MM.1S (cell line): ENCODE data around the gene CHRM2.

Experiments
- DNase-seq: peaks from one replicate; pipeline ENCODE4 v3.0.0-alpha.2; 2015
- H2AFZ ChIP-seq: fragments of 300-600 bp; sonication (generic); 2 replicates; pipeline ENCODE4 v1.6.0; 2016; ENCODE audit warnings: antibody characterized with exemption, low read length
- H3F3A ChIP-seq: fragments of 300-600 bp; sonication (generic); 2 replicates; pipeline ENCODE4 v1.6.1; 2016; ENCODE audit warnings: mild to moderate bottlenecking, antibody characterized with exemption, low read length, moderate library complexity, mixed read lengths; ENCODE audit not compliant: insufficient read depth
- H3K27ac ChIP-seq: fragments of 300-600 bp; sonication (generic); 2 replicates; pipeline ENCODE4 v1.5.1; 2016; ENCODE audit warnings: mild to moderate bottlenecking, low read length
- H3K27me3 ChIP-seq: fragments of 300-600 bp; sonication (generic); replicated peaks from 2 replicates; pipeline ENCODE4 v1.6.0; 2016; ENCODE audit warnings: low read length; ENCODE audit not compliant: insufficient read depth
- H3K36me3 ChIP-seq: fragments of 300-600 bp; sonication (generic); replicated peaks from 2 replicates; pipeline ENCODE4 v1.6.1; 2016; ENCODE audit warnings: mild to moderate bottlenecking, low read length, mixed read lengths; ENCODE audit not compliant: insufficient read depth
- H3K4me1 ChIP-seq: fragments of 300-600 bp; sonication (generic); 2 replicates; pipeline ENCODE4 v1.6.1; 2016; ENCODE audit warnings: low read length, mixed read lengths
- H3K4me2 ChIP-seq: fragments of 300-600 bp; sonication (generic); 2 replicates; pipeline ENCODE4 v1.6.0; 2016; ENCODE audit warnings: low read depth, low read length
- H3K4me3 ChIP-seq: fragments of 300-600 bp; sonication (generic); 2 replicates; pipeline ENCODE4 v1.5.1; 2016; ENCODE audit warnings: low read length, mixed read lengths
- H3K79me2 ChIP-seq: fragments of 300-600 bp; sonication (generic); 2 replicates; pipeline ENCODE4 v1.6.1; 2016; ENCODE audit warnings: mixed run types, low read length, mixed read lengths
- H3K9ac ChIP-seq: fragments of 300-600 bp; sonication (generic); 2 replicates; pipeline ENCODE4 v1.6.1; 2016; ENCODE audit warnings: low read length, mixed read lengths
- H3K9me2 ChIP-seq: fragments of 300-600 bp; sonication (generic); replicated peaks from 2 replicates; pipeline ENCODE4 v1.6.1; 2016; ENCODE audit warnings: mild to moderate bottlenecking, low read length, mixed read lengths; ENCODE audit not compliant: insufficient read depth
- H3K9me3 ChIP-seq: fragments of 300-600 bp; sonication (generic); replicated peaks from 2 replicates; pipeline ENCODE4 v1.6.1; 2016; ENCODE audit warnings: mild to moderate bottlenecking, low read length, mixed read lengths; ENCODE audit not compliant: insufficient read depth
- H4K20me1 ChIP-seq: fragments of 300-600 bp; sonication (generic); 2 replicates; pipeline ENCODE4 v1.6.1; 2016; ENCODE audit warnings: mild to moderate bottlenecking, low read length, moderate library complexity, mixed read lengths; ENCODE audit not compliant: insufficient read depth
- CTCF ChIP-seq: fragments of 300-600 bp; sonication (generic); IDR thresholded peaks from 2 replicates; pipeline ENCODE4 v1.5.1; 2016; ENCODE audit warnings: antibody characterized with exemption, low read length, mixed read lengths
- EZH2 ChIP-seq: fragments of 300-600 bp; sonication (generic); optimal IDR thresholded peaks from 2 replicates; pipeline ENCODE3; 2017; ENCODE audit warnings: low read depth, mild to moderate bottlenecking, antibody characterized with exemption, low read length, mixed read lengths
- EZH2phosphoT487 ChIP-seq: fragments of 300-600 bp; sonication (generic); IDR thresholded peaks from 2 replicates; pipeline ENCODE4 v1.6.1; 2018; ENCODE audit warnings: antibody characterized with exemption, low read length

CHRM2 gene

GRCh38 chr7:137005873-137006272 is 137.4 kb downstream of the CHRM2 start:
- H3K4me3 ChIP-seq: no peak overlapping the region
- H3K9me3 ChIP-seq: no peaks in the 10 kb centered on the region
- H3F3A ChIP-seq: no peaks in the 10 kb centered on the region
- H3K4me2 ChIP-seq: no peak overlapping the region
- no peaks in the 10 kb centered on the region for H4K20me1 ChIP-seq
- DNase-seq: no peak
- H3K79me2 ChIP-seq: no peaks in the 10 kb centered on the region
- no peaks in the 10 kb centered on the region; the same call in 1 of the 2 replicates for H3K9me2 ChIP-seq
- no peak overlapping the region for H3K9ac ChIP-seq
- no peaks in the 10 kb centered on the region for H3K36me3 ChIP-seq
- H3K27ac ChIP-seq: no peak overlapping the region
- H3K27me3 ChIP-seq: no peaks in the 10 kb centered on the region
- no peaks in the 10 kb centered on the region for H3K4me1 ChIP-seq
- TF ChIP-seq EZH2: no peak
- H2AFZ ChIP-seq: no peak overlapping the region

GRCh38 chr7:137006293-137006692 is 137.8 kb downstream of the CHRM2 start:
- H3K27me3 ChIP-seq: no peaks in the 10 kb centered on the region
- no peaks in the 10 kb centered on the region for H3K4me1 ChIP-seq
- H3K36me3 ChIP-seq: no peaks in the 10 kb centered on the region
- no peak overlapping the region for H2AFZ ChIP-seq
- no peak overlapping the region for H3K9ac ChIP-seq
- H3K27ac ChIP-seq: no peak overlapping the region
- H3F3A ChIP-seq: no peaks in the 10 kb centered on the region
- no peaks in the 10 kb centered on the region for H3K9me3 ChIP-seq
- H3K4me3 ChIP-seq: no peak overlapping the region
- TF ChIP-seq EZH2 (no peak), CTCF (no peak), EZH2phosphoT487 (no peak)
- no peaks in the 10 kb centered on the region; the same call in 1 of the 2 replicates for H3K9me2 ChIP-seq
- no peak for DNase-seq
- no peaks in the 10 kb centered on the region for H3K79me2 ChIP-seq
- no peak overlapping the region for H3K4me2 ChIP-seq
- H4K20me1 ChIP-seq: no peaks in the 10 kb centered on the region

- no peak for DNase-seq
- Histone ChIP-seq H3K9ac (no peak overlapping the region), H3K79me2 (no peaks in the 10 kb centered on the region), H4K20me1 (no peaks in the 10 kb centered on the region), H3K36me3 (no peaks in the 10 kb centered on the region), H3K4me1 (no peaks in the 10 kb centered on the region), H3K4me2 (no peak overlapping the region), H3K27me3 (no peaks in the 10 kb centered on the region), H3F3A (no peaks in the 10 kb centered on the region), H2AFZ (no peak overlapping the region), H3K9me2 (no peaks in the 10 kb centered on the region; the same call in 1 of the 2 replicates), H3K4me3 (no peak overlapping the region), H3K27ac (no peak overlapping the region), H3K9me3 (no peaks in the 10 kb centered on the region)
- TF ChIP-seq CTCF: no peak
- no peak for TF ChIP-seq EZH2
- TF ChIP-seq EZH2phosphoT487: no peak
These were observed 138.7 kb downstream of the CHRM2 start for GRCh38 chr7:137007001-137007694.

- Histone ChIP-seq H3F3A (no peaks in the 10 kb centered on the region), H3K9me3 (no peaks in the 10 kb centered on the region), H3K4me1 (no peaks in the 10 kb centered on the region), H3K9me2 (no peaks in the 10 kb centered on the region; the same call in 1 of the 2 replicates), H3K27ac (no peak overlapping the region), H3K4me3 (no peak overlapping the region), H3K9ac (no peak overlapping the region), H4K20me1 (no peaks in the 10 kb centered on the region), H3K79me2 (no peaks in the 10 kb centered on the region), H2AFZ (no peak overlapping the region), H3K27me3 (no peaks in the 10 kb centered on the region), H3K36me3 (no peaks in the 10 kb centered on the region), H3K4me2 (no peak overlapping the region)
- DNase-seq: no peak
- TF ChIP-seq EZH2phosphoT487: no peak
- TF ChIP-seq EZH2: no peak
- no peak for TF ChIP-seq CTCF
These were observed 141.0 kb downstream of the CHRM2 start for GRCh38 chr7:137009404-137009803.
